GM21723 (cell line): Measurements from ENCODE around the gene SLC23A3.
"Not testable (repeated sequence)": the region's sequence is repeated elsewhere in the genome, so short reads cannot be mapped to it uniquely, and the experiment has no call there.

Experiments used
- ATAC-seq: cut with Tn5 transposase; IDR thresholded peaks from one replicate; pipeline ENCODE4 v1.9.1; 2021; ENCODE audit warnings: mild to moderate bottlenecking, moderate library complexity; ENCODE audit not compliant: unreplicated experiment

The SLC23A3 gene

GRCh38 chr2:219205165-219205538 lies 35.3 kb upstream of the SLC23A3 start:
- no peak for ATAC-seq

- ATAC-seq, result no peak
Observed at GRCh38 chr2:219204425-219205164, 34.8 kb upstream of the SLC23A3 start.

- not testable (repeated sequence) for ATAC-seq
Observed at GRCh38 chr2:219201331-219201730, 31.5 kb upstream of the SLC23A3 start.

DNA sequence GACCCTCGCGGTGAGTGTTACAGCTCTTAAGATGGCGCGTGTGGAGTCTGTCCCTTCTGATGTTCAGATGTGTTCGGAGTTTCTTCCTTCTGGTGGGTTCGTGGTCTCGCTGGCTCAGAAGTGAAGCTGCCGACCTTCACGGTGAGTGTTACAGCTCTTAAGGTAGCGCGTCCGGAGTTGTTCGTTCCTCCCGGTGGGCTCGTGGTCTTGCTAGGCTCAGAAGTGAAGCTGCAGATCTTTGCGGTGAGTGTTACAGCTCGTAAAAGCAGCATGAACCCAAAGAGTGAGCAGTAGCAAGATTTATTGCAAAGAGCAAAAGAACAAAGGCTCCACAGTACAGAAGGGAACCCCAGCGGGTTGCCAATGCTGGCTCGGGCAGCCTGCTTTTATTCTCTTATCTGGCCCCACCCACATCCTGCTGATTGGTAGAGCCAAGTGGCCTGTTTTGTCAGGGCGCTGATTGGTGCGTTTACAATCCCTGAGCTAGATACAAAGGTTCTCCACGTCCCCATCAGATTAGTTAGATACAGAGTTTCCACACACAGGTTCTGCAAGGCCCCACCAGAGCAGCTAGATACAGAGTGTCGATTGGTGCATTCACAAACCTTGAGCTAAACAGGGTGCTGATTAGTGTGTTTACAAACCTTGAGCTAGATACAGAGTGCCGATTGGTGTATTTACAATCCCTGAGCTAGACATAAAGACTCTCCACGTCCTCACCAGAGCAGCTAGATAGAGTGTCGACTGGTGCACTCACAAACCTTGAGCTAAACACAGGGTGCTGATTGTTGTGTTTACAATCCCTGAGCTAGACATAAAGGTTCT lies 30.9 kb upstream of the SLC23A3 start:
- ATAC-seq, result not testable (repeated sequence)

GRCh38 chr2:219199470-219200211 lies 29.8 kb upstream of the SLC23A3 start:
- ATAC-seq, result no peak

DNA sequence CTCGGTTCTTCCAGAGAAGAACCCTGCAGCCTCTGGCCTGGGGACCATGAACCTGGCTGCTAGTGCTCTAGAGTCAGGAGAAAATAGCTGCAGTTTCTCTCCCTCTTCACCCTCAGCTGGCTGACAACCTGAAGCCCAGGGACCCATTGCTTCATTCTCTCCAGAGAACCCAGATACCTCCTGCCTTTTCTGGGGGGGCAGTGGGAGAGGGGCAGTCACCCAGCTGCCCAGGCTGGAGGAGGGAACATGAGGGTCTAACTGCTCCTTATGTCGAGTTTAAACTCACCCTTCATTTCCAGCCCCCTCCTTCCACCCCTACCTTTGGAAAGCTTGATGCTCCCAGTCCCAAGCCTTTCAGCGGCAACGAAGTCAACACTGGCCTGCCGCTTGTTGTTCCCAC lies 29.1 kb upstream of the SLC23A3 start:
- no peak for ATAC-seq

DNA sequence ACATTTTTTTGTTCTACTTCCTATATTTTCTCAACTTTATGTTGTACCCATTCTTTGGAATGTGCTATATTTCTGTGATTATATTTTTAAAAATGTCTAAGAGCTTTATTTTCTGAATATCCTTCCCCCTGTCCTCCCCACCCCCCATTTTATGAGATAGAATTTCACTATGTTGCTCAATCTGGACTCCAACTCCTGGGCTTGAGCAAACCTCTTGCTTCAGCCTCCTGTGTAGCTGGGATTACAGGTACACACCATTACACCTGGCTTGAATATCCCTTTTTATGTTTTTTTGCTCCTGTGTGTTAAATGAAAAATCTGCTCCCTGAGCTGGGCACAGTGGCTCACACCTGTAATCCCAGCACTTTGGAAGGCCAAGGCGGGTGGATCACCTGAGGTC lies 27.6 kb upstream of the SLC23A3 start:
- ATAC-seq, result no peak

GRCh38 chr2:219186754-219187456 lies 17.1 kb upstream of the SLC23A3 start:
- ATAC-seq, result no peak

DNA sequence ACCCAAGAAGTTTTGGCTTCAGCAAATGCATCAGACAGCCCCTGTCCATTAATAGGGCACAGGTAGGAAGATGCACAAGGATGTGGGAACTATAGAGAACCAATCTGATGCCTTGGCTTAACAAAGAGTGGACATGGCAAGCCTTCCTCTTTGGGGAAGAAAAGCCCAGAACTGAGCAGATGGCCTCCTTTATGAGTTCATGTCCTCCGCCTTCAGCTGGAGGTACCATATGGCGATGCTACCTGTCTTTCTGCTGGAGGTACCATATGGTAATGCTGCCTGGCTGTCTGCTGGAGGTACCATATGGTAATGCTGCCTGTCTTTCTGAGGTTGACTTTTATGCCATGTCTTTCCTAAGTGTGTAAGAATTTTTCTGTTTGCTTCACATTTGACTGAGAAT lies 14.3 kb upstream of the SLC23A3 start:
- no peak for ATAC-seq

GRCh38 chr2:219183151-219183772 lies 13.4 kb upstream of the SLC23A3 start:
- no peak for ATAC-seq

- ATAC-seq, result no peak
Observed at GRCh38 chr2:219182331-219183150, 12.7 kb upstream of the SLC23A3 start.

GRCh38 chr2:219181531-219181930 lies 11.7 kb upstream of the SLC23A3 start:
- ATAC-seq, result no peak

DNA sequence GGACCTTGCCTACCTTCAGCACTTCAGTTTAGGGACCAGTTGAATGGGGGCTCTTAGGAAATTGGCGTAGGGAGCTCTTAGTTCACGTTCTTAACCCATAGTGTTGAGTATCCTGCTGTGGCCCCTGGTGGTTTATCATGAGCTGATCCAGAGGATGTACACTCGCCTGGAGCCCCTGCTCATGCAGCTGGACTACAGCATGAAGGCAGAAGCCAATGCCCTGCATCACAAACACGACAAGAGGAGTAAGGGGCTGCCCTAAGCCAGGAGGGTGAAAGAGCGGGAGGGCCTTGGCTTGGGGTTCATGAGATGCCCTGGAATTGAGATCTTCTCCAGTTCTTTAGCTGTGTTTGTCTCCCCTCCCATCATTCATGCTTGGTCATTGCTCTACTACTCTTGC lies 11.1 kb upstream of the SLC23A3 start:
- ATAC-seq, result no peak

GRCh38 chr2:219179601-219180465 lies 10.0 kb upstream of the SLC23A3 start:
- ATAC-seq, result no peak

DNA sequence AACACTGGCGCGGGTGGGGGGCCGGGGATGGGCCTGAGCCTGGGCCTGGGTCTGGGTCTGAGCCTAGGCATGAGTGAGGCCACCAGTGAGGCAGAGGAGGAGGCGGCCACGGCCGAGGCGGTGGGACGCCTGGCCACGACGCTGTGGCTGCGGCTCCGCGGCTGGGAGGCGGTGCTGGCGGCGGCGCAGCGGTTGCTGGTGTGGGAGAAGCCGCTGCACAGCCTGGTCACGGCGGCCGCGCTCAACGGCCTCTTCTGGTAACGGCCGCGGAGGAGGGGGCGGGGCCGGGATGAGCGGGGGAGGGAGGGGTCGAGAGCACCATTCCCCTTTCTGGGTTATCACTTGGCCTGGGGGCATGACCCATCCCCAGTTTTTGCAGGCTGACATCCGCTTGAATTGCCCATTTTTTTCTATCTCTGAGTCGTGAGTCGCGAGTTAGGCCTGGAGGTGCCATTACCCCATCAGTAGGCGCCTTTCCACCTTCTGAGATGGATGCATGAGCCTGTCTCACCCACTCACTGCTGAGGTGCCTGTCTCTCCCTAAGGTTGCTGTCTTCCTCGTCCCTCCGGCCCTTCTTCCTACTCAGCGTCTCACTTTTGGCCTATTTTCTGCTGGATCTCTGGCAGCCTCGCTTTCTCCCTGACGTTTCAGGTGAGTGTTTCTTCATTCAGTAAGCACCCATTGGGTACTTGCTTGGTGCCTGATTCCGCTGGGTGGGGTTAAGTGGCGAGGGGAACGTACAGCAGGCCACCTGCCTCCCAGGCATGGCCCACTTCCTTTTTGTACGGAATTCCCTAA lies 8.7 kb upstream of the SLC23A3 start:
- ATAC-seq, result peak; percentile 24

DNA sequence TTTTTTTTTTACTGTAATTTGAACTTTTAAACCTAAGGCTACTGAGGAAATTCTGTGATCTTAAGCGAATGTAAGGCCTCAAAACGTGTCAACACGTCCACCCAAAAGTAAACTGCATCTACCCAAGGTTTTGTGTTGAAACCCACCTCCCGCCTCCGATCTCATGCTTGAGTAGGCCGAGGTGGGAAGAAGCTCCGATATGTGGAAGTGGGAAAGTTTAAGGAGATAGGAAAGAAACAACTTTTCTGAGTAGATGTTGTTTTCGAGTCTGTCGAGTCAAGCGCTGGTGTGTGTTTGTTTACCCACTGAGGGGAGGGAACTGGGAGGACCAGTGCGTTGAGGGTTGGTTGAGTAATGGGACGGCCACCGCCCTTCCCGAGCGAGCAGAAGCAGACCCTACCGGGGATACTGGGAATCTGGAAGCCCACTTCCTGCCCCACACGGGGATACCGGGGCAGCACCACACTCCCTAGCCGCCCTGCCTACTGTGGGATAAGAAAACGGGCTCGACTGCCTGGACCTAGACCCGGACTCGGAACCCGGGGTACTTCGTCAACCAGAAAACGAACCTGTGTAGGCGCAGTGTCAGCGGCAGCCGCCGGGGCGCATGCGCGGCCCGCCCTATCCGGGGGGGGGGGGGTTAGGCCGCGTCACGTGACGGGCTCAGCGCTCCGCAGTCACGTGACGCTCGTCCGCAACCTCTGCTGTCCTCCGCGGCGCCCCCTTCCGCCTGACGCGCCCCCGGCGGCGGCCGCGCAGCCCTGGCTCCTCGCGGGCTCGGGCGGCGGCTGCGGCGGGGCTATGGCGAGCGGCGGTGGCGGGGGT lies 7.9 kb upstream of the SLC23A3 start, which contains the start of gene RETREG2:
Gene RETREG2 (plus strand): TSS at position 724 of the 825 bp plus-strand sequence. CDS start 78 bp downstream, at position 802.
- ATAC-seq, result peak; percentile 39
